Measurements from ENCODE around the gene MBD1. TPM values are rescaled to one million over a fixed set of nuclear protein-coding genes. Genes with fewer than 3 reads are reported as not detected.

MBD1 gene
- total RNA-seq, 1 donor from 2014 or later = 117 TPM

- no peak for TF ChIP-seq CTCF (IDR thresholded peaks at IDR 0.05)
- intact Hi-C loops (cut with micrococcal nuclease) = loop anchor here (1.0 kb wide), 3 partner anchors 8 to 20 kb away; partner anchors contain the start of gene CXXC1
- ChIA-PET CTCF (no interaction called here), POLR2A (interaction anchor here (2.0 to 2.2 kb wide), 2 partner anchors 9 to 26 kb away, joined by 7 to 17 read pairs; partner anchors contain the start of gene MBD1)
- ATAC-seq (ENCODE audit: low read depth) (no peak), DNase-seq (no peak)
- peaks cover 39% of the 10 kb centered on the region for H3K4me1 Mint-ChIP-seq
- peak overlapping the region; percentile 88 for H3K4me3 Mint-ChIP-seq
- H3K36me3 Mint-ChIP-seq (ENCODE audit: low read depth) = no peaks in the 10 kb centered on the region
- H3K27me3 Mint-ChIP-seq = no peaks in the 10 kb centered on the region
- no peak overlapping the region for H3K27ac Mint-ChIP-seq
- peaks cover 4% of the 10 kb centered on the region for H3K9me3 Mint-ChIP-seq
These were observed 25.6 kb upstream of the MBD1 start for GRCh38 chr18:50306944-50307343.

- Mint-ChIP-seq H3K27ac (no peak overlapping the region), H3K4me1 (peaks cover 14% of the 10 kb centered on the region), H3K4me3 (no peak overlapping the region), H3K27me3 (no peaks in the 10 kb centered on the region), H3K36me3 (ENCODE audit: low read depth) (no peaks in the 10 kb centered on the region), H3K9me3 (peaks cover 4% of the 10 kb centered on the region)
- ATAC-seq (ENCODE audit: low read depth) (no peak), DNase-seq (no peak)
- POLR2A ChIA-PET = no interaction called here
- CTCF ChIA-PET = no interaction called here
- TF ChIP-seq CTCF (IDR thresholded peaks at IDR 0.05) = no peak
- intact Hi-C loops (cut with micrococcal nuclease) = no loop called here
These were observed 19.8 kb upstream of the MBD1 start for GRCh38 chr18:50301074-50301473.

GRCh38 chr18:50299626-50300388 is 18.5 kb upstream of the MBD1 start:
- Mint-ChIP-seq H3K27ac (no peak overlapping the region), H3K9me3 (no peaks in the 10 kb centered on the region), H3K27me3 (no peaks in the 10 kb centered on the region), H3K36me3 (ENCODE audit: low read depth) (no peaks in the 10 kb centered on the region), H3K4me3 (no peak overlapping the region), H3K4me1 (peaks cover 14% of the 10 kb centered on the region)
- ATAC-seq (ENCODE audit: low read depth) (no peak), DNase-seq (no peak)
- ChIA-PET CTCF (no interaction called here), POLR2A (no interaction called here)
- intact Hi-C loops (cut with micrococcal nuclease) = no loop called here
- no peak for TF ChIP-seq CTCF (IDR thresholded peaks at IDR 0.05)

- no peaks in the 10 kb centered on the region for H3K9me3 Mint-ChIP-seq
- intact Hi-C loops (cut with micrococcal nuclease) = loop anchor here (1.0 kb wide), 5 partner anchors 9 to 59 kb away; partner anchors contain the start of gene CXXC1
- peaks cover 14% of the 10 kb centered on the region for H3K4me1 Mint-ChIP-seq
- TF ChIP-seq CTCF (IDR thresholded peaks at IDR 0.05) = no peak
- H3K27me3 Mint-ChIP-seq = no peaks in the 10 kb centered on the region
- H3K36me3 Mint-ChIP-seq (ENCODE audit: low read depth) = no peaks in the 10 kb centered on the region
- ChIA-PET POLR2A (interaction anchor here (1.0 to 1.7 kb wide), 4 partner anchors 9 to 76 kb away, joined by 3 to 17 read pairs (median 6); partner anchors contain the start of genes MBD1 and SKA1), CTCF (interaction anchor here (1.0 to 1.1 kb wide), 2 partner anchors 17 to 59 kb away, joined by 3 to 8 read pairs; partner anchors contain the start of gene MBD1)
- peak overlapping the region; percentile 41 for H3K27ac Mint-ChIP-seq
- H3K4me3 Mint-ChIP-seq = peak overlapping the region; percentile 83
- ATAC-seq (ENCODE audit: low read depth) (peak; percentile 8), DNase-seq (no peak)
These were observed 17.3 kb upstream of the MBD1 start for GRCh38 chr18:50298443-50299284.

Measured in activated B cell treated with CpG ODN at 0.5 μM for 24 hours (primary cell).